ENCODE results near the gene COL9A3. TPM values are rescaled to one million over a fixed set of nuclear protein-coding genes. Genes with fewer than 3 reads are reported as not detected.

The COL9A3 gene
- total and polyA plus RNA-seq, 12 donors = 0.45 to 15.2 (median 2.3) TPM

DNA sequence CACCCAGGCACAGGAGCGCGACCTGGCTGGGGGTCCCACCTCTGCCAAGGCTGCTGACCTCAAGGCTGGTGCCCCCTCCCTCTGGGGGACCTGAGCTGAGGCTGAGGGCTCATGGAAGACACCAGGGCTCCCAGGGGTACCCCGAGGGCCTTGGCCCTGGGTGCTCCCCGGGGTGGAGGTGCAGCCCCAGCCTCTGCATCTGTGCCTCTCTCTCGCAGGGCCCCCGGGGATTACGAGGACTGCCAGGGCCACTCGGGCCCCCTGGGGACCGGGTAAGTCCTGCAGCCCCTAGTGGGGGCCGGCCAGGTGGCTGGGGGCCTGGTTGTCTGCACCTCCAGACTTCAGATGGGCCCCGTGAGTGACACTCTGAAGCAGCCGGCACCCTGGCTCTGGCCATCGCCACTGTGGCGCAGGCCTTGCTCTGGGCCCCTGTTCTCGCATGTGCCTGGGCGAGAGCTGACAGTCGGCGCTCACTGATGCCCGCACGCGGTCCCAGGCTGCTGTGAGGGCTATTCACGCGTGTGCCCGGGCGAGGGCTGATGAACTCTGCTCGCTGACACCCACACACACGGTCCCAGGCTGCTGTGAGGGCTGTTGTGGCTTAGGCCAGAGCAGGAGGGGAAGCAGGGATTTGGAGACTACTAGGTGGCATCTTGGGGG is 9.3 kb downstream of the COL9A3 start:
- Histone ChIP-seq H3K27ac (no peak overlapping the region), H3K4me1 (peaks cover 0 to 9% (median 6%) of the 10 kb centered on the region in 9 donors), H3K9me3 (no peaks in the 10 kb centered on the region), H3K36me3 (no peaks in the 10 kb centered on the region), H3K4me3 (no peak overlapping the region), H3K27me3 (no peaks in the 10 kb centered on the region)
- WGBS, 2 donors = 84 to 86% methylated on average over 26 to 27 of the region's 27 CpGs
- DNase-seq = peak in 1 of 2 donors; percentile 15
- no peak for ATAC-seq
- intact Hi-C loops (cut with DNase I) = no loop called here
- no peak for TF ChIP-seq CTCF (IDR thresholded peaks at IDR 0.05)

DNA sequence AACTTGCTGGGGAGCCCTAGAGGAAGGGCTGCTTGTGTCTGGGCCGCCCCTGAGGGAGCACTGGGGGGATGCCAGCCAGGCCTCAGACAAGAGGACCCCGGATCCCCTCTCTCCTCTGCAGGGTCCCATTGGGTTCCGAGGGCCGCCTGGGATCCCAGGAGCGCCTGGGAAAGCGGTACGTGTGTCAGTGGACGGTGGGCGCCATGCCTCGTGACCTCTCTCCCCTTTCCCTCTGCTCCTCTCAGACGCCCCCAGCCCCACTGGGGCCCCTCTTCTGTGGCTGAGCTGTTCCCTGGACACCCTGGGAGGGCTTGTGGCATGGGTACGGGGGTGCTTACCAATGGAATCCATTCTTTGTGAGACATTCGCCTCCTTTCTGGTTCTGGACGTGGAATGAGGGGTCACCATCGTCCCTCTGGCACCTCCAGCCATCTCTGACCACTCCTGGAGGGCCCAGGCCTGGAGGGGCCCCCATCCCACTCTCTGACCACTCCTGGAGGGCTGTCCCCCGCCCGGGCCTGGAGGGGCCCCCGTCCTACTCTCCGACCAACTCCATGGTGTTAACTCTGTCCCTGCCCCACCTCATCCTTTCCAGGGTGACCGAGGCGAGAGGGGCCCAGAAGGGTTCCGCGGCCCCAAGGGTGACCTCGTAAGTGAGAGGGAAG is 9.9 kb downstream of the COL9A3 start:
- Histone ChIP-seq H3K36me3 (no peaks in the 10 kb centered on the region), H3K4me1 (peaks cover 0 to 9% (median 6%) of the 10 kb centered on the region in 9 donors), H3K4me3 (no peak overlapping the region), H3K9me3 (no peaks in the 10 kb centered on the region), H3K27ac (no peak overlapping the region), H3K27me3 (no peaks in the 10 kb centered on the region)
- ATAC-seq (no peak), DNase-seq (no peak)
- WGBS, 2 donors = 91 to 92% methylated on average over 22 to 24 of the region's 24 CpGs
- no peak for TF ChIP-seq CTCF (IDR thresholded peaks at IDR 0.05)
- intact Hi-C loops (cut with DNase I) = no loop called here

- WGBS, 2 donors = 66 to 75% methylated on average over 29 of the region's 29 CpGs
- H3K9me3 ChIP-seq = no peaks in the 10 kb centered on the region
Measured at GRCh38 chr20:62827311-62828038, 10.6 kb downstream of the COL9A3 start.

More at GRCh38 chr20:62827311-62828038, 10.6 kb downstream of the COL9A3 start:
- no peaks in the 10 kb centered on the region for H3K36me3 ChIP-seq
- H3K27ac ChIP-seq = no peak overlapping the region
- no peak for TF ChIP-seq CTCF (IDR thresholded peaks at IDR 0.05)
- no peak for ATAC-seq
- intact Hi-C loops (cut with DNase I) = no loop called here
- no peak overlapping the region for H3K4me3 ChIP-seq
- peaks cover 0 to 16% (median 6%) of the 10 kb centered on the region in 9 donors for H3K4me1 ChIP-seq
- DNase-seq = peak in 1 of 2 donors; percentile 17
- no peaks in the 10 kb centered on the region for H3K27me3 ChIP-seq

Measured in heart right ventricle (tissue), 16 donors.